ENCODE data around the gene SSTR1.

SSTR1 gene

DNA sequence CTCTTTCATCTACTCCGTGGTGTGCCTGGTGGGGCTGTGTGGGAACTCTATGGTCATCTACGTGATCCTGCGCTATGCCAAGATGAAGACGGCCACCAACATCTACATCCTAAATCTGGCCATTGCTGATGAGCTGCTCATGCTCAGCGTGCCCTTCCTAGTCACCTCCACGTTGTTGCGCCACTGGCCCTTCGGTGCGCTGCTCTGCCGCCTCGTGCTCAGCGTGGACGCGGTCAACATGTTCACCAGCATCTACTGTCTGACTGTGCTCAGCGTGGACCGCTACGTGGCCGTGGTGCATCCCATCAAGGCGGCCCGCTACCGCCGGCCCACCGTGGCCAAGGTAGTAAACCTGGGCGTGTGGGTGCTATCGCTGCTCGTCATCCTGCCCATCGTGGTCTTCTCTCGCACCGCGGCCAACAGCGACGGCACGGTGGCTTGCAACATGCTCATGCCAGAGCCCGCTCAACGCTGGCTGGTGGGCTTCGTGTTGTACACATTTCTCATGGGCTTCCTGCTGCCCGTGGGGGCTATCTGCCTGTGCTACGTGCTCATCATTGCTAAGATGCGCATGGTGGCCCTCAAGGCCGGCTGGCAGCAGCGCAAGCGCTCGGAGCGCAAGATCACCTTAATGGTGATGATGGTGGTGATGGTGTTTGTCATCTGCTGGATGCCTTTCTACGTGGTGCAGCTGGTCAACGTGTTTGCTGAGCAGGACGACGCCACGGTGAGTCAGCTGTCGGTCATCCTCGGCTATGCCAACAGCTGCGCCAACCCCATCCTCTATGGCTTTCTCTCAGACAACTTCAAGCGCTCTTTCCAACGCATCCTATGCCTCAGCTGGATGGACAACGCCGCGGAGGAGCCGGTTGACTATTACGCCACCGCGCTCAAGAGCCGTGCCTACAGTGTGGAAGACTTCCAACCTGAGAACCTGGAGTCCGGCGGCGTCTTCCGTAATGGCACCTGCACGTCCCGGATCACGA, 2.2 kb downstream of the SSTR1 start:
- Histone ChIP-seq H3K36me3 (ENCODE audit: control insufficient read depth in 1 of 2, insufficient read depth in 2 of 2, low read length in 2 of 2) (no peaks in the 10 kb centered on the region), H3K27ac (ENCODE audit: low read depth, low read length) (peak overlapping the region; percentile 41), H3K27me3 (ENCODE audit: control insufficient read depth in 1 of 2, insufficient read depth in 2 of 2, low read length in 2 of 2) (peaks cover 0 to 4% of the 10 kb centered on the region in 2 donors), H3K4me3 (ENCODE audit: low read depth in 1 of 2, low read length in 2 of 2) (peak overlapping the region; percentile 69 to 85), H3K9me3 (ENCODE audit: control insufficient read depth in 1 of 2, low read length in 2 of 2) (no peaks in the 10 kb centered on the region), H3K4me1 (ENCODE audit: control insufficient read depth in 1 of 2, insufficient read depth in 2 of 2, low read length in 2 of 2) (peaks cover 15 to 18% of the 10 kb centered on the region in 2 donors), H3K9ac (ENCODE audit: low read depth in 1 of 2, low read length in 2 of 2) (peak overlapping the region; percentile 64 to 85)

DNA sequence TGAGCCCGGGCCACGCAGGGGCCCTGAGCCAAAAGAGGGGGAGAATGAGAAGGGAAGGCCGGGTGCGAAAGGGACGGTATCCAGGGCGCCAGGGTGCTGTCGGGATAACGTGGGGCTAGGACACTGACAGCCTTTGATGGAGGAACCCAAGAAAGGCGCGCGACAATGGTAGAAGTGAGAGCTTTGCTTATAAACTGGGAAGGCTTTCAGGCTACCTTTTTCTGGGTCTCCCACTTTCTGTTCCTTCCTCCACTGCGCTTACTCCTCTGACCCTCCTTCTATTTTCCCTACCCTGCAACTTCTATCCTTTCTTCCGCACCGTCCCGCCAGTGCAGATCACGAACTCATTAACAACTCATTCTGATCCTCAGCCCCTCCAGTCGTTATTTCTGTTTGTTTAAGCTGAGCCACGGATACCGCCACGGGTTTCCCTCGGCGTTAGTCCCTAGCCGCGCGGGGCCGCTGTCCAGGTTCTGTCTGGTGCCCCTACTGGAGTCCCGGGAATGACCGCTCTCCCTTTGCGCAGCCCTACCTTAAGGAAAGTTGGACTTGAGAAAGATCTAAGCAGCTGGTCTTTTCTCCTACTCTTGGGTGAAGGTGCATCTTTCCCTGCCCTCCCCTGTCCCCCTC, 3.0 kb downstream of the SSTR1 start:
- peak overlapping the region; percentile 44 to 85 for H3K9ac ChIP-seq (ENCODE audit: low read depth in 1 of 2, low read length in 2 of 2)
- peaks cover 15 to 18% of the 10 kb centered on the region in 2 donors for H3K4me1 ChIP-seq (ENCODE audit: control insufficient read depth in 1 of 2, insufficient read depth in 2 of 2, low read length in 2 of 2)
- no peaks in the 10 kb centered on the region for H3K9me3 ChIP-seq (ENCODE audit: control insufficient read depth in 1 of 2, low read length in 2 of 2)
- H3K4me3 ChIP-seq (ENCODE audit: low read depth in 1 of 2, low read length in 2 of 2): peak overlapping the region; percentile 69 to 85
- no peak overlapping the region for H3K27ac ChIP-seq (ENCODE audit: low read depth, low read length)
- no peaks in the 10 kb centered on the region for H3K36me3 ChIP-seq (ENCODE audit: control insufficient read depth in 1 of 2, insufficient read depth in 2 of 2, low read length in 2 of 2)
- peaks cover 0 to 4% of the 10 kb centered on the region in 2 donors for H3K27me3 ChIP-seq (ENCODE audit: control insufficient read depth in 1 of 2, insufficient read depth in 2 of 2, low read length in 2 of 2)

DNA sequence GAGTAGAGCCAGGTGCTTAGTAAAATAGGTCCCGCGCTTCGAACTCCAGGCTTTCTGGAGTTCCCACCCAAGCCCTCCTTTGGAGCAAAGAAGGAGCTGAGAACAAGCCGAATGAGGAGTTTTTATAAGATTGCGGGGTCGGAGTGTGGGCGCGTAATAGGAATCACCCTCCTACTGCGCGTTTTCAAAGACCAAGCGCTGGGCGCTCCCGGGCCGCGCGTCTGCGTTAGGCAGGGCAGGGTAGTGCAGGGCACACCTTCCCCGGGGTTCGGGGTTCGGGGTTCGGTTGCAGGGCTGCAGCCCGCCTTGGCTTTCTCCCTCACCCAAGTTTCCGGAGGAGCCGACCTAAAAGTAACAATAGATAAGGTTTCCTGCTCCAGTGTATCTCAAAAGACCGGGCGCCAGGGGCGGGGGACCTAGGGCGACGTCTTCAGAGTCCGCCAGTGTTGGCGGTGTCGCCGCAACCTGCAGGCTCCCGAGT, 3.6 kb downstream of the SSTR1 start:
- Histone ChIP-seq H3K27ac (ENCODE audit: low read depth, low read length) (no peak overlapping the region), H3K27me3 (ENCODE audit: control insufficient read depth in 1 of 2, insufficient read depth in 2 of 2, low read length in 2 of 2) (peaks cover 0 to 4% of the 10 kb centered on the region in 2 donors), H3K9ac (ENCODE audit: low read depth in 1 of 2, low read length in 2 of 2) (peak overlapping the region; percentile 20 to 44), H3K9me3 (ENCODE audit: control insufficient read depth in 1 of 2, low read length in 2 of 2) (no peaks in the 10 kb centered on the region), H3K4me3 (ENCODE audit: low read depth in 1 of 2, low read length in 2 of 2) (peak overlapping the region; percentile 69 to 85), H3K4me1 (ENCODE audit: control insufficient read depth in 1 of 2, insufficient read depth in 2 of 2, low read length in 2 of 2) (peaks cover 15 to 18% of the 10 kb centered on the region in 2 donors), H3K36me3 (ENCODE audit: control insufficient read depth in 1 of 2, insufficient read depth in 2 of 2, low read length in 2 of 2) (no peaks in the 10 kb centered on the region)

DNA sequence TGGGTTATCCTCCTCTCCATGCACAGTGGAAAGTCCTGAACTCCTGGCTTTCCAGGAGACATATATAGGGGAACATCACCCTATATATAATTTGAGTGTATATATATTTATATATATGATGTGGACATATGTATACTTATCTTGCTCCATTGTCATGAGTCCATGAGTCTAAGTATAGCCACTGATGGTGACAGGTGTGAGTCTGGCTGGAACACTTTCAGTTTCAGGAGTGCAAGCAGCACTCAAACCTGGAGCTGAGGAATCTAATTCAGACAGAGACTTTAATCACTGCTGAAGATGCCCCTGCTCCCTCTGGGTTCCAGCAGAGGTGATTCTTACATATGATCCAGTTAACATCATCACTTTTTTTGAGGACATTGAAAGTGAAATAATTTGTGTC, 4.4 kb downstream of the SSTR1 start:
- H3K4me1 ChIP-seq (ENCODE audit: control insufficient read depth in 1 of 2, insufficient read depth in 2 of 2, low read length in 2 of 2): peaks cover 13 to 15% of the 10 kb centered on the region in 2 donors
- peak overlapping the region in 1 of 2 donors; percentile 69 for H3K4me3 ChIP-seq (ENCODE audit: low read depth in 1 of 2, low read length in 2 of 2)
- H3K9me3 ChIP-seq (ENCODE audit: control insufficient read depth in 1 of 2, low read length in 2 of 2): no peaks in the 10 kb centered on the region
- H3K27ac ChIP-seq (ENCODE audit: low read depth, low read length): no peak overlapping the region
- H3K9ac ChIP-seq (ENCODE audit: low read depth in 1 of 2, low read length in 2 of 2): no peak overlapping the region
- H3K36me3 ChIP-seq (ENCODE audit: control insufficient read depth in 1 of 2, insufficient read depth in 2 of 2, low read length in 2 of 2): no peaks in the 10 kb centered on the region
- H3K27me3 ChIP-seq (ENCODE audit: control insufficient read depth in 1 of 2, insufficient read depth in 2 of 2, low read length in 2 of 2): peaks cover 0 to 4% of the 10 kb centered on the region in 2 donors

DNA sequence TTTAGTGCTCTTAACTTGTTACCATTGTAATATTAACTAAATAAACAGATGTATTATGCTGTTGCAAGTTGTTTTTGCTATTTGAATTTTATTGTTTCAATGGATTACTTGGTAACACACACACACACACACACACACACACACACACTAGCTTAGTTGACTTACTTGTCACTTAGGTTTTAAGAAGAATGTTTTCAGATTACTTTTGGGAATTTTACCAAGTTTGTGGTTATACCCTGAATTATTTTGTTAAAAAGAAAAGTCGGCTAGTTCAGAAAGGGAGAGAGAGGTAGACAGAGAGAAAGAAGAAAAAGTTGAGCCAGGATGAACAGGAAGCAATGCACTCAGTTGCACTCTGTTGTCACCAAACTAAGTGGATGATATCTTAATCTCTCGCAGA, 5.3 kb downstream of the SSTR1 start:
- no peak overlapping the region for H3K27ac ChIP-seq (ENCODE audit: low read depth, low read length)
- peaks cover 0 to 4% of the 10 kb centered on the region in 2 donors for H3K27me3 ChIP-seq (ENCODE audit: control insufficient read depth in 1 of 2, insufficient read depth in 2 of 2, low read length in 2 of 2)
- H3K4me1 ChIP-seq (ENCODE audit: control insufficient read depth in 1 of 2, insufficient read depth in 2 of 2, low read length in 2 of 2): peaks cover 15 to 17% of the 10 kb centered on the region in 2 donors
- no peak overlapping the region for H3K4me3 ChIP-seq (ENCODE audit: low read depth in 1 of 2, low read length in 2 of 2)
- no peaks in the 10 kb centered on the region for H3K36me3 ChIP-seq (ENCODE audit: control insufficient read depth in 1 of 2, insufficient read depth in 2 of 2, low read length in 2 of 2)
- H3K9ac ChIP-seq (ENCODE audit: low read depth in 1 of 2, low read length in 2 of 2): no peak overlapping the region
- H3K9me3 ChIP-seq (ENCODE audit: control insufficient read depth in 1 of 2, low read length in 2 of 2): no peaks in the 10 kb centered on the region

DNA sequence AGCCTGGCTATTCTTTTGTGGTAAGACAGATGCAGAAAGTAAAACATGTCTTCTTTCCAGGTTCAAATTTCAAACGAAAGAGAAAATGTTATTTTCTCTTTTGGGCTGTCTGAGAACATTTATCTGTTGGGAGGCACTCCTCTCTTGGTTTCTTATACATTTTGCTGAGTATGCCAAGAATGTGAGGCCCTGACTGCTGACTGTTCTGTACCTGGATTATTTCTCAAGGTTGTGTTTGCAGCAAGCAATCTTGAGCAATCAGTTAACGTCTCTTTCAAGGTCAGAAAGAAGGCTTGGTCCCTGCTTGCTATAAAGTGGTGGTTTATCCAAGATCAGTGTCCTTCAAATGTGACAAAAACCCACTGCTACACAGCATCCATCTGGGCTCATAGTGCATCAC, 9.8 kb downstream of the SSTR1 start:
- no peak overlapping the region for H3K9ac ChIP-seq (ENCODE audit: low read depth in 1 of 2, low read length in 2 of 2)
- H3K9me3 ChIP-seq (ENCODE audit: control insufficient read depth in 1 of 2, low read length in 2 of 2): no peaks in the 10 kb centered on the region
- no peaks in the 10 kb centered on the region for H3K36me3 ChIP-seq (ENCODE audit: control insufficient read depth in 1 of 2, insufficient read depth in 2 of 2, low read length in 2 of 2)
- peaks cover 0 to 12% of the 10 kb centered on the region in 2 donors for H3K4me1 ChIP-seq (ENCODE audit: control insufficient read depth in 1 of 2, insufficient read depth in 2 of 2, low read length in 2 of 2)
- no peak overlapping the region for H3K4me3 ChIP-seq (ENCODE audit: low read depth in 1 of 2, low read length in 2 of 2)
- no peak overlapping the region for H3K27ac ChIP-seq (ENCODE audit: low read depth, low read length)
- no peaks in the 10 kb centered on the region for H3K27me3 ChIP-seq (ENCODE audit: control insufficient read depth in 1 of 2, insufficient read depth in 2 of 2, low read length in 2 of 2)

DNA sequence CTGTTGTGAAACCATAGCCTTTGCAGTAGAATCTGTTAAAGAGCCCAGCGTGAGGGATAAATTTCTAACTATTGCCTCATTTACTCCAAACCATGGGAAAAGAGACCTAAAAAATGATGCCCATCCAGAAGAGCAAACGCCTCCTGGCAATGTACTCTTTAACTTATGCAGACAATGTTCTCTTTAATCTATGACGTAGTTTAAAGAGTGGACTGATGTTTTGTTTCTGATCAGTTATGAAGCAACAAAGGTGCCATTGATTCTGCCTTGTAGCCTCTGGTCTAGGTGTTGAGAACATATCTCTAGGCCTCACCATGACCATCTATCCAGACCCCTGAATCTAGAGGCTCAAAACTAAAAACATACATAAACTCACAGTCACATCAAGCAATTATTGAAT, 13.4 kb downstream of the SSTR1 start:
- H3K27me3 ChIP-seq (ENCODE audit: control insufficient read depth in 1 of 2, insufficient read depth in 2 of 2, low read length in 2 of 2): no peaks in the 10 kb centered on the region
- no peak overlapping the region for H3K4me3 ChIP-seq (ENCODE audit: low read depth in 1 of 2, low read length in 2 of 2)
- H3K27ac ChIP-seq (ENCODE audit: low read depth, low read length): no peak overlapping the region
- no peak overlapping the region for H3K9ac ChIP-seq (ENCODE audit: low read depth in 1 of 2, low read length in 2 of 2)
- H3K36me3 ChIP-seq (ENCODE audit: control insufficient read depth in 1 of 2, insufficient read depth in 2 of 2, low read length in 2 of 2): no peaks in the 10 kb centered on the region
- H3K9me3 ChIP-seq (ENCODE audit: control insufficient read depth in 1 of 2, low read length in 2 of 2): no peaks in the 10 kb centered on the region
- H3K4me1 ChIP-seq (ENCODE audit: control insufficient read depth in 1 of 2, insufficient read depth in 2 of 2, low read length in 2 of 2): peaks cover 0 to 5% of the 10 kb centered on the region in 2 donors

DNA sequence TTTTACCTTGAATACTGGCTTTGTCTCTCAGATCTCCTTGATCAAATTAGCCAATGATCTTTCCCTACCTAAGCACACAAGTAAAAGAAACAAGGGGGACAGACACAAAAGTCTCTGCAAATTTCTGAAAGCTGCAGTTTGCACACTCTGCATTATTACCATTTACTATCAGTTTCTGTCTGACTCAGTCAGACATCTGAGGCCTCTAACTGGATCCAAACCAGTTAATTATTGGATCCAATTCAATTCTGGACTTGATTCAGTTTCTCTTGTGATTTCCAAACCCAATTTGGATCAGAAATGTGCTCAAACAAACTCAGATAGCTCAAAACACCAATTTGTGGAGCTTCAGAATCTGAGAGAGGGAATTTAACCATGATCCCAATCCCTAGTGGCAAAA, 16.6 kb downstream of the SSTR1 start:
- H3K27ac ChIP-seq (ENCODE audit: low read depth, low read length): no peak overlapping the region
- no peaks in the 10 kb centered on the region for H3K27me3 ChIP-seq (ENCODE audit: control insufficient read depth in 1 of 2, insufficient read depth in 2 of 2, low read length in 2 of 2)
- H3K9ac ChIP-seq (ENCODE audit: low read depth in 1 of 2, low read length in 2 of 2): no peak overlapping the region
- no peaks in the 10 kb centered on the region for H3K9me3 ChIP-seq (ENCODE audit: control insufficient read depth in 1 of 2, low read length in 2 of 2)
- no peak overlapping the region for H3K4me3 ChIP-seq (ENCODE audit: low read depth in 1 of 2, low read length in 2 of 2)
- no peaks in the 10 kb centered on the region for H3K36me3 ChIP-seq (ENCODE audit: control insufficient read depth in 1 of 2, insufficient read depth in 2 of 2, low read length in 2 of 2)
- no peaks in the 10 kb centered on the region for H3K4me1 ChIP-seq (ENCODE audit: control insufficient read depth in 1 of 2, insufficient read depth in 2 of 2, low read length in 2 of 2)

DNA sequence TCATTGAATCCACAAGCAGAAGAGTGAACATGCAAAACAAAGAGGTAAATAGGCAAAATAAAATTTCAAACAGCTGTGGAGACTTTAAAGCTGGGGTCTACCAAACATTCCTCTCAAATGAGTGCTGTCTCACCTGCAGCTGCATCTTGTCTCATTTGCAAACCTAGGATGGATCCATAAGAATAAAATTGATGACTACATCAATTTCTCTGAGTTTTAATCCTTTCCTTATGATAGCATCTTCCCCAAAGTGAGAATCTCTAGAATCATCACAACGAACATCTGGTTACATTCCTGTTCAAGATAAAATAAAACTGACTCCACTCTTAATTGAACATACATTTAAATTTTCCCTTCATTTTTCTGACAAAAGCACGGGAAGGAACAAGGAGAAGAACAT, 18.2 kb downstream of the SSTR1 start:
- Histone ChIP-seq H3K4me3 (ENCODE audit: low read depth in 1 of 2, low read length in 2 of 2) (no peak overlapping the region), H3K9me3 (ENCODE audit: control insufficient read depth in 1 of 2, low read length in 2 of 2) (no peaks in the 10 kb centered on the region), H3K36me3 (ENCODE audit: control insufficient read depth in 1 of 2, insufficient read depth in 2 of 2, low read length in 2 of 2) (no peaks in the 10 kb centered on the region), H3K9ac (ENCODE audit: low read depth in 1 of 2, low read length in 2 of 2) (no peak overlapping the region), H3K27ac (ENCODE audit: low read depth, low read length) (no peak overlapping the region), H3K27me3 (ENCODE audit: control insufficient read depth in 1 of 2, insufficient read depth in 2 of 2, low read length in 2 of 2) (no peaks in the 10 kb centered on the region), H3K4me1 (ENCODE audit: control insufficient read depth in 1 of 2, insufficient read depth in 2 of 2, low read length in 2 of 2) (no peaks in the 10 kb centered on the region)

DNA sequence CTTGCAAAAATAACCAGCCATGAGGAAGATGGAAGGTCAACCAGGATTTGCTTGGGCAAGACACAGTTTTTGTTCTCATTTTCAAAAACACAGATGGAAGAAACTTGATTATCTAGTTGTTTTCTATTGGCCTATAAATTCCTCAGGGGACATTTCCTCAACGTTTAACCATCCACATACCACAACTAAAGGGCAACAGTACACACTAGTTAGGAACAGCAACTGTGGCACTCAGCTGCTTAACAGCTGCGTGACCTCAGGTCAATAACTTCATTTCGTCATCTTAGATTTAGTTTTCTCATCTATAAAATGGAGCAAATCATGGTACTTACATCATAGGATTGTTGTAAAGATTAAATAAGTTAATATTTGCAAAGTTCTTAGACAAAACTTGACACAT, 18.7 kb downstream of the SSTR1 start:
- Histone ChIP-seq H3K4me3 (ENCODE audit: low read depth in 1 of 2, low read length in 2 of 2) (no peak overlapping the region), H3K9ac (ENCODE audit: low read depth in 1 of 2, low read length in 2 of 2) (no peak overlapping the region), H3K27ac (ENCODE audit: low read depth, low read length) (no peak overlapping the region), H3K4me1 (ENCODE audit: control insufficient read depth in 1 of 2, insufficient read depth in 2 of 2, low read length in 2 of 2) (no peaks in the 10 kb centered on the region), H3K27me3 (ENCODE audit: control insufficient read depth in 1 of 2, insufficient read depth in 2 of 2, low read length in 2 of 2) (no peaks in the 10 kb centered on the region), H3K9me3 (ENCODE audit: control insufficient read depth in 1 of 2, low read length in 2 of 2) (no peaks in the 10 kb centered on the region), H3K36me3 (ENCODE audit: control insufficient read depth in 1 of 2, insufficient read depth in 2 of 2, low read length in 2 of 2) (no peaks in the 10 kb centered on the region)

All from duodenal mucosa (tissue), 2 donors.